GM21576 (cell line): ENCODE measurements around the gene KAT2A.

ENCODE experiments used
- ATAC-seq: cut with Tn5 transposase; IDR thresholded peaks from one replicate; pipeline ENCODE4 v1.9.1; 2021; ENCODE audit warnings: mild to moderate bottlenecking, moderate library complexity; ENCODE audit not compliant: unreplicated experiment

Gene KAT2A

GRCh38 chr17:42096360-42097111 lies 24.6 kb downstream of the KAT2A start:
- ATAC-seq, result no peak

- no peak for ATAC-seq
Measured at GRCh38 chr17:42094375-42095069, 26.6 kb downstream of the KAT2A start.

GRCh38 chr17:42092939-42093338 lies 28.2 kb downstream of the KAT2A start:
- no peak for ATAC-seq

- ATAC-seq, result no peak
Measured at GRCh38 chr17:42090964-42091790, 30.0 kb downstream of the KAT2A start.

- ATAC-seq, result no peak
Measured at GRCh38 chr17:42088736-42089135, 32.4 kb downstream of the KAT2A start.

GRCh38 chr17:42087736-42088705 lies 33.1 kb downstream of the KAT2A start:
- no peak for ATAC-seq

- no peak for ATAC-seq
Measured at GRCh38 chr17:42087042-42087701, 34.0 kb downstream of the KAT2A start.

- ATAC-seq, result no peak
Measured at GRCh38 chr17:42081516-42082129, 39.5 kb downstream of the KAT2A start.

- ATAC-seq, result no peak
Measured at GRCh38 chr17:42079541-42079940, 41.6 kb downstream of the KAT2A start.

GRCh38 chr17:42078396-42079043 lies 42.6 kb downstream of the KAT2A start:
- no peak for ATAC-seq

GRCh38 chr17:42077755-42078154 lies 43.4 kb downstream of the KAT2A start:
- ATAC-seq, result no peak

- no peak for ATAC-seq
Measured at GRCh38 chr17:42076797-42077559, 44.2 kb downstream of the KAT2A start.

- ATAC-seq, result no peak
Measured at GRCh38 chr17:42075789-42076188, 45.4 kb downstream of the KAT2A start.

- ATAC-seq, result no peak
Measured at GRCh38 chr17:42072323-42073187, 48.6 kb downstream of the KAT2A start.

GRCh38 chr17:42071810-42072209 lies 49.4 kb downstream of the KAT2A start:
- no peak for ATAC-seq

- ATAC-seq, result no peak
Measured at GRCh38 chr17:42068979-42069378, 52.2 kb downstream of the KAT2A start.

- ATAC-seq, result no peak
Measured at GRCh38 chr17:42067371-42068091, 53.6 kb downstream of the KAT2A start.
